AG04449 (cell line): ENCODE results near the gene RPL7A.

Experiments
- CTCF ChIA-PET: fragments of 350-600 bp; formaldehyde crosslinking; extraction: SDS; loops from one replicate; lab custom pipeline; 2021; ENCODE audit warnings: antibody characterized with exemption; lab: Yijun Ruan, JAX
- POLR2A ChIA-PET: fragments of 400-600, 350-600 bp; formaldehyde crosslinking; extraction: SDS; loops from one replicate; lab custom pipeline; 2020; ENCODE audit warnings: antibody characterized with exemption, inconsistent platforms; lab: Yijun Ruan, JAX
- DNase-seq: peaks from one replicate; pipeline ENCODE4 v3.0.0-alpha.2; 2010; ENCODE audit warnings: low read depth, low spot score
- H3K4me3 ChIP-seq: 2 replicates; pipeline ENCODE4 v1.5.1; 2011; ENCODE audit warnings: low read depth, mild to moderate bottlenecking, control low read depth, low read length
- TF ChIP-seq, protein P1 (sequence below): IDR thresholded peaks from one replicate; pipeline ENCODE4 v1.5.1; 2011; ENCODE audit warnings: mild to moderate bottlenecking, moderate library complexity, low read length, control low read depth, inconsistent platforms; ENCODE audit not compliant: insufficient read depth; ENCODE audit errors: missing control alignments

Gene RPL7A

DNA sequence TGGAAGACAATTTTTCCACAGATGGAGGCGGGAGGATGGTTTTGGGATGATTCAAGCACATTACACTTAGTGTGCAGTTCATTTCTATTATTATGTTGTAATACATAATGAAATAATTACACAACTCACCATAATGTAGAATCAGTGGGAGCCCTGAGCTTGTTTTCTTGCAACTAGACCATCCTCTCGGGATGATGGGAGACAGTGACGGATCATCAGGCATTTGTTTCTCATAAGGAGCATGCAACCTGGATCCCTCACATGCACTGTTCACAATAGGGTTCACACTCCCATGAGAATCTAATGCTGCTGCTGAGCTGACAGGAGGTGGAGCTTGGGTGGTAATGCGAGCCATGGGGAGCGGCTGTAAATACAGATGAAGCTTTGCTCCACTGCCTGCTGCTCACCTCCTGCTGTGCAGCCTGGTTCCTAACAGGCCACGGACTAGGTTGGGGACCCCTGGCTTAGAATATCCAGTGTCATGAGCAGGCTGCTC is 29.8 kb downstream of the RPL7A start:
- DNase-seq = no peak
- H3K4me3 ChIP-seq = no peak overlapping the region
- TF ChIP-seq, protein P1, sequence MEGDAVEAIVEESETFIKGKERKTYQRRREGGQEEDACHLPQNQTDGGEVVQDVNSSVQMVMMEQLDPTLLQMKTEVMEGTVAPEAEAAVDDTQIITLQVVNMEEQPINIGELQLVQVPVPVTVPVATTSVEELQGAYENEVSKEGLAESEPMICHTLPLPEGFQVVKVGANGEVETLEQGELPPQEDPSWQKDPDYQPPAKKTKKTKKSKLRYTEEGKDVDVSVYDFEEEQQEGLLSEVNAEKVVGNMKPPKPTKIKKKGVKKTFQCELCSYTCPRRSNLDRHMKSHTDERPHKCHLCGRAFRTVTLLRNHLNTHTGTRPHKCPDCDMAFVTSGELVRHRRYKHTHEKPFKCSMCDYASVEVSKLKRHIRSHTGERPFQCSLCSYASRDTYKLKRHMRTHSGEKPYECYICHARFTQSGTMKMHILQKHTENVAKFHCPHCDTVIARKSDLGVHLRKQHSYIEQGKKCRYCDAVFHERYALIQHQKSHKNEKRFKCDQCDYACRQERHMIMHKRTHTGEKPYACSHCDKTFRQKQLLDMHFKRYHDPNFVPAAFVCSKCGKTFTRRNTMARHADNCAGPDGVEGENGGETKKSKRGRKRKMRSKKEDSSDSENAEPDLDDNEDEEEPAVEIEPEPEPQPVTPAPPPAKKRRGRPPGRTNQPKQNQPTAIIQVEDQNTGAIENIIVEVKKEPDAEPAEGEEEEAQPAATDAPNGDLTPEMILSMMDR = no peak
- POLR2A ChIA-PET = interaction anchor here (1.2 to 2.7 kb wide), 2 partner anchors 11 to 30 kb away, joined by 4 to 9 read pairs; partner anchors contain the start of genes MED22 and RPL7A
- CTCF ChIA-PET = interaction anchor here (1.0 to 2.3 kb wide), 6 partner anchors 11 to 109 kb away, joined by 3 to 7 read pairs (median 4); no protein-coding TSS in a partner anchor

- H3K4me3 ChIP-seq = no peak overlapping the region
- ChIA-PET CTCF (interaction anchor here (0.8 to 2.3 kb wide), 7 partner anchors 19 to 108 kb away, joined by 3 to 7 read pairs (median 4); no protein-coding TSS in a partner anchor), POLR2A (interaction anchor here (1.2 kb wide), 1 partner anchor 31 kb away, joined by 4 read pairs; the partner anchor contains the start of genes MED22 and RPL7A)
- no peak for DNase-seq
- TF ChIP-seq, protein P1 = no peak
Observed at GRCh38 chr9:133378408-133378962, 30.5 kb downstream of the RPL7A start.

- ChIA-PET CTCF (interaction anchor here (0.8 to 2.3 kb wide), 4 partner anchors 18 to 37 kb away, joined by 3 to 6 read pairs (median 4); no protein-coding TSS in a partner anchor), POLR2A (no interaction called here)
Observed at GRCh38 chr9:133379153-133380086, 31.4 kb downstream of the RPL7A start.

DNA sequence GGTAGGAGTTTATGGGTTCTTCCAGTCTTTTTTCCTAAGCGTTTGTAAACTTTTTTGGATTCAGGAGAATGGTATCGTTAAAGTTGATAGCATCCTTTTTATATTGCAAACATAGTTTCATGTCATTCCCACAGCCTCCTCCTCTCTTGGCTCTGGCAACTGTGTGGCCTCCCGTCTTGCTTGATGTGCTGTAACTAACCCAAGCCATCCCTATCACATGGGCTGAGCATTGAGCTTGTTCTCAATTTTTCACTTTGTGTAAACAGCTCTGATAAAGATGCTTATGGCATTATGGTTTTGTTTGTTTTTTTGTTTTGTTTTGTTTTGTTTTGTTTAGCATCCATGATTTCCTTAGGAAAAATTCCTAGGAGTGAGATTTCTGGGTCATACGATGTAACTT is 32.7 kb downstream of the RPL7A start:
- no peak overlapping the region for H3K4me3 ChIP-seq
- no peak for DNase-seq
- ChIA-PET POLR2A (no interaction called here), CTCF (interaction anchor here (1.4 kb wide), 1 partner anchor 25 kb away, joined by 6 read pairs; no protein-coding TSS in a partner anchor)
- TF ChIP-seq, protein P1 = no peak

More at GRCh38 chr9:133379153-133380086, 31.4 kb downstream of the RPL7A start:
- no peak overlapping the region for H3K4me3 ChIP-seq
- TF ChIP-seq, protein P1 = no peak
- DNase-seq = no peak

- TF ChIP-seq, protein P1 = no peak
- ChIA-PET CTCF (no interaction called here), POLR2A (no interaction called here)
- no peak overlapping the region for H3K4me3 ChIP-seq
- no peak for DNase-seq
Observed at GRCh38 chr9:133382507-133383141, 34.6 kb downstream of the RPL7A start.
